ENCODE measurements around the gene ZBTB9.
A peak's percentile ranks its signal among the peaks of the same experiment; 100 is the strongest.

The ZBTB9 gene

GRCh38 chr6:33454009-33454946 lies at the start of gene ZBTB9:
ZBTB9 (plus strand) TSS chr6:33454576; CDS start chr6:33455101, 525 bp downstream.
- H3K27ac ChIP-seq (ENCODE audit: low read length), result peak within 1 kb of the TSS; percentile 69
- peaks cover 9 to 18% of the 10 kb centered on the region in 2 donors for H3K36me3 ChIP-seq (ENCODE audit: control insufficient read depth in 2 of 2, insufficient read depth in 2 of 2, low read length in 2 of 2)
- H3K27me3 ChIP-seq (ENCODE audit: control insufficient read depth in 1 of 2, insufficient read depth in 2 of 2, low read length in 2 of 2), result no peaks in the 10 kb centered on the region
- H3K4me3 ChIP-seq (ENCODE audit: low read length in 2 of 2), result peak within 1 kb of the TSS; percentile 77 to 95
- peaks cover 20% of the 10 kb centered on the region for H3K4me1 ChIP-seq (ENCODE audit: control insufficient read depth, insufficient read depth, low read length)
- H3K9ac ChIP-seq (ENCODE audit: low read length in 2 of 2), result peak within 1 kb of the TSS; percentile 82 to 88
- no peaks in the 10 kb centered on the region for H3K9me3 ChIP-seq (ENCODE audit: control insufficient read depth in 2 of 2, low read length in 2 of 2)

- H3K4me1 ChIP-seq (ENCODE audit: control insufficient read depth, insufficient read depth, low read length), result peaks cover 3% of the 10 kb centered on the region
- no peak overlapping the region for H3K9ac ChIP-seq (ENCODE audit: low read length in 2 of 2)
- H3K36me3 ChIP-seq (ENCODE audit: control insufficient read depth in 2 of 2, insufficient read depth in 2 of 2, low read length in 2 of 2), result no peaks in the 10 kb centered on the region
- no peak overlapping the region for H3K4me3 ChIP-seq (ENCODE audit: low read length in 2 of 2)
- H3K9me3 ChIP-seq (ENCODE audit: control insufficient read depth in 2 of 2, low read length in 2 of 2), result no peaks in the 10 kb centered on the region
- H3K27ac ChIP-seq (ENCODE audit: low read length), result no peak overlapping the region
- no peaks in the 10 kb centered on the region for H3K27me3 ChIP-seq (ENCODE audit: control insufficient read depth in 1 of 2, insufficient read depth in 2 of 2, low read length in 2 of 2)
Observed at GRCh38 chr6:33404884-33405283, 49.5 kb upstream of the ZBTB9 start.

- no peak overlapping the region for H3K9ac ChIP-seq (ENCODE audit: low read length in 2 of 2)
- peaks cover 4% of the 10 kb centered on the region for H3K4me1 ChIP-seq (ENCODE audit: control insufficient read depth, insufficient read depth, low read length)
- H3K27ac ChIP-seq (ENCODE audit: low read length), result no peak overlapping the region
- H3K27me3 ChIP-seq (ENCODE audit: control insufficient read depth in 1 of 2, insufficient read depth in 2 of 2, low read length in 2 of 2), result no peaks in the 10 kb centered on the region
- no peaks in the 10 kb centered on the region for H3K9me3 ChIP-seq (ENCODE audit: control insufficient read depth in 2 of 2, low read length in 2 of 2)
- H3K4me3 ChIP-seq (ENCODE audit: low read length in 2 of 2), result no peak overlapping the region
- no peaks in the 10 kb centered on the region for H3K36me3 ChIP-seq (ENCODE audit: control insufficient read depth in 2 of 2, insufficient read depth in 2 of 2, low read length in 2 of 2)
Observed at GRCh38 chr6:33405386-33405940, 48.9 kb upstream of the ZBTB9 start.

- Histone ChIP-seq H3K9ac (ENCODE audit: low read length in 2 of 2) (no peak overlapping the region), H3K27ac (ENCODE audit: low read length) (no peak overlapping the region), H3K4me1 (ENCODE audit: control insufficient read depth, insufficient read depth, low read length) (peaks cover 4% of the 10 kb centered on the region), H3K9me3 (ENCODE audit: control insufficient read depth in 2 of 2, low read length in 2 of 2) (no peaks in the 10 kb centered on the region), H3K27me3 (ENCODE audit: control insufficient read depth in 1 of 2, insufficient read depth in 2 of 2, low read length in 2 of 2) (no peaks in the 10 kb centered on the region), H3K36me3 (ENCODE audit: control insufficient read depth in 2 of 2, insufficient read depth in 2 of 2, low read length in 2 of 2) (no peaks in the 10 kb centered on the region), H3K4me3 (ENCODE audit: low read length in 2 of 2) (no peak overlapping the region)
Observed at GRCh38 chr6:33406126-33406525, 48.2 kb upstream of the ZBTB9 start.

- peaks cover 0 to under 1% of the 10 kb centered on the region in 2 donors for H3K36me3 ChIP-seq (ENCODE audit: control insufficient read depth in 2 of 2, insufficient read depth in 2 of 2, low read length in 2 of 2)
- H3K9me3 ChIP-seq (ENCODE audit: control insufficient read depth in 2 of 2, low read length in 2 of 2), result no peaks in the 10 kb centered on the region
- H3K27me3 ChIP-seq (ENCODE audit: control insufficient read depth in 1 of 2, insufficient read depth in 2 of 2, low read length in 2 of 2), result no peaks in the 10 kb centered on the region
- no peak overlapping the region for H3K4me3 ChIP-seq (ENCODE audit: low read length in 2 of 2)
- no peak overlapping the region for H3K9ac ChIP-seq (ENCODE audit: low read length in 2 of 2)
- H3K4me1 ChIP-seq (ENCODE audit: control insufficient read depth, insufficient read depth, low read length), result peaks cover 11% of the 10 kb centered on the region
- no peak overlapping the region for H3K27ac ChIP-seq (ENCODE audit: low read length)
Observed at GRCh38 chr6:33407132-33407718, 47.2 kb upstream of the ZBTB9 start.

GRCh38 chr6:33410050-33410710 lies 44.2 kb upstream of the ZBTB9 start:
- no peaks in the 10 kb centered on the region for H3K9me3 ChIP-seq (ENCODE audit: control insufficient read depth in 2 of 2, low read length in 2 of 2)
- H3K4me3 ChIP-seq (ENCODE audit: low read length in 2 of 2), result peak overlapping the region; percentile 80 to 82
- peaks cover 25 to 26% of the 10 kb centered on the region in 2 donors for H3K36me3 ChIP-seq (ENCODE audit: control insufficient read depth in 2 of 2, insufficient read depth in 2 of 2, low read length in 2 of 2)
- H3K27me3 ChIP-seq (ENCODE audit: control insufficient read depth in 1 of 2, insufficient read depth in 2 of 2, low read length in 2 of 2), result no peaks in the 10 kb centered on the region
- H3K9ac ChIP-seq (ENCODE audit: low read length in 2 of 2), result peak overlapping the region; percentile 74 to 75
- peak overlapping the region; percentile 76 for H3K27ac ChIP-seq (ENCODE audit: low read length)
- peaks cover 31% of the 10 kb centered on the region for H3K4me1 ChIP-seq (ENCODE audit: control insufficient read depth, insufficient read depth, low read length)

- Histone ChIP-seq H3K9me3 (ENCODE audit: control insufficient read depth in 2 of 2, low read length in 2 of 2) (no peaks in the 10 kb centered on the region), H3K9ac (ENCODE audit: low read length in 2 of 2) (peak within 1 kb of the TSS; percentile 88 to 93), H3K36me3 (ENCODE audit: control insufficient read depth in 2 of 2, insufficient read depth in 2 of 2, low read length in 2 of 2) (peaks cover 30 to 33% of the 10 kb centered on the region in 2 donors), H3K4me3 (ENCODE audit: low read length in 2 of 2) (peak within 1 kb of the TSS; percentile 84 to 88), H3K4me1 (ENCODE audit: control insufficient read depth, insufficient read depth, low read length) (peaks cover 39% of the 10 kb centered on the region), H3K27ac (ENCODE audit: low read length) (peak within 1 kb of the TSS; percentile 94), H3K27me3 (ENCODE audit: control insufficient read depth in 1 of 2, insufficient read depth in 2 of 2, low read length in 2 of 2) (no peaks in the 10 kb centered on the region)
Observed at GRCh38 chr6:33410711-33411631, 43.4 kb upstream of the ZBTB9 start, which contains the start of gene PHF1. PHF1 (plus strand) TSS chr6:33411014; CDS start chr6:33412264, 1,250 bp downstream.

GRCh38 chr6:33411632-33412005 lies 42.8 kb upstream of the ZBTB9 start:
- peak overlapping the region; percentile 84 to 88 for H3K4me3 ChIP-seq (ENCODE audit: low read length in 2 of 2)
- peak overlapping the region; percentile 94 for H3K27ac ChIP-seq (ENCODE audit: low read length)
- H3K4me1 ChIP-seq (ENCODE audit: control insufficient read depth, insufficient read depth, low read length), result peaks cover 45% of the 10 kb centered on the region
- peak overlapping the region; percentile 88 to 93 for H3K9ac ChIP-seq (ENCODE audit: low read length in 2 of 2)
- H3K27me3 ChIP-seq (ENCODE audit: control insufficient read depth in 1 of 2, insufficient read depth in 2 of 2, low read length in 2 of 2), result no peaks in the 10 kb centered on the region
- no peaks in the 10 kb centered on the region for H3K9me3 ChIP-seq (ENCODE audit: control insufficient read depth in 2 of 2, low read length in 2 of 2)
- peaks cover 30 to 38% of the 10 kb centered on the region in 2 donors for H3K36me3 ChIP-seq (ENCODE audit: control insufficient read depth in 2 of 2, insufficient read depth in 2 of 2, low read length in 2 of 2)

- Histone ChIP-seq H3K9ac (ENCODE audit: low read length in 2 of 2) (peak overlapping the region; percentile 36 to 93), H3K4me1 (ENCODE audit: control insufficient read depth, insufficient read depth, low read length) (peaks cover 53% of the 10 kb centered on the region), H3K4me3 (ENCODE audit: low read length in 2 of 2) (peak overlapping the region in 1 of 2 donors; percentile 88), H3K9me3 (ENCODE audit: control insufficient read depth in 2 of 2, low read length in 2 of 2) (no peaks in the 10 kb centered on the region), H3K36me3 (ENCODE audit: control insufficient read depth in 2 of 2, insufficient read depth in 2 of 2, low read length in 2 of 2) (peaks cover 30 to 39% of the 10 kb centered on the region in 2 donors), H3K27ac (ENCODE audit: low read length) (peak overlapping the region; percentile 18), H3K27me3 (ENCODE audit: control insufficient read depth in 1 of 2, insufficient read depth in 2 of 2, low read length in 2 of 2) (no peaks in the 10 kb centered on the region)
Observed at GRCh38 chr6:33412140-33413009, 42.0 kb upstream of the ZBTB9 start.
